HG02588 (cell line): Measurements from ENCODE around the gene LRIG3.
"Not testable (repeated sequence)": the region's sequence is repeated elsewhere in the genome, so short reads cannot be mapped to it uniquely, and the experiment has no call there.

ENCODE experiments used
- ATAC-seq: cut with Tn5 transposase; IDR thresholded peaks from one replicate; pipeline ENCODE4 v1.9.1; 2021; ENCODE audit warnings: mild to moderate bottlenecking, moderate library complexity; ENCODE audit not compliant: unreplicated experiment

Gene LRIG3

DNA sequence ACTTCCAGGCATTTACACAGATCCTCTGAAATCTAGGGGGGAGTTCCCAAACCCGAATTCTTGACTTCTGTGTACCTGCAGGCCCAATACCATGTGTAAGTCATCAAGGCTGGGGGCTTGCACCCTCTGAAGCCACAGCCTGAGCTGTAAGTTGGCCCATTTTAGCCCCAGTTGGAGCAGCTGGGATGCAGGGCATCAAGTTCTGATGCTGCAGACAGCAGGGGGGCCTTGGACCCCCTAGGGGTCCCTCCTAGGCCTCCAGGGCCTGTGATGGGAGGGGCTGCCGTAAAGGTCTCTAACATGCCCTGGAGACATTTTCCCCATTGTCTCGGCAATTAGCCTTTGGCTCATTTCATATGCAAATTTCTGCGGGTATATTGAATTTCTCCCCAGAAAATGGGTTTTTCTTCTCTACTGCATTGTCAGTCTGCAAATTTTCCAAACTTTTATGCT is 59.5 kb downstream of the LRIG3 start:
- no peak for ATAC-seq

DNA sequence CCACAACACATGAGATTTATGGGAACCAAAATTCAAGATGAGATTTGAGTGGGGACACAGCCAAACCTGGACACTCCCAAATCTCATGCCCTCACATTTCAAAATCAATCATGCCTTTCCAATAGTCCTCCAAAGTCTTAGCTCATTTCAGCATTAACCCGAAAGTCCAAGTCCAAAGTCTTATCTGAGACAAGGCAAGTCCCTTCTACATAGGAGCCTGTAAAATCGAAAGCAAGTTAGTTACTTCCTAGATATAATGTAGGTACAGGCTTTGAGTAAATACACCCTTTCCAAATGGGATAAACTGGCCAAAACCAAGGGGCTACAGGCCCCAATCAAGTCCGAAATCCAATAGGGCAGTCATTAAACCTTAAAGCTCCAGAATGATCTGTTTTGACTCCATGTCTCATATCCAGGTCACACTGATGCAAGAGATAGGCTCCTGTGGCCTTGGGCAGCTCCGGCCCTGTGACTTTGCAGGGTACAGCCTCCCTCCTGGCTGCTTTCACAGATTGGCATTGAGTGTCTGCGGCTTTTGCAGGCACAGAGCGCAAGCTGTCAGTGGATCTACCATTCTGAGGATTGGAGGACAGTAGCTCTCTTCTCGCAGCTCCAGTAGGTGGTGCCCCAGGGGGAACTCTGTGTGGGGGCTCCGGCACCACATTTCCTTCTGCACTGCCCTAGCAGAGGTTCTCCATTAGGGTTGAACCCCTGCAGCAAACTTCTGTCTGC is 60.1 kb downstream of the LRIG3 start:
- no peak for ATAC-seq

DNA sequence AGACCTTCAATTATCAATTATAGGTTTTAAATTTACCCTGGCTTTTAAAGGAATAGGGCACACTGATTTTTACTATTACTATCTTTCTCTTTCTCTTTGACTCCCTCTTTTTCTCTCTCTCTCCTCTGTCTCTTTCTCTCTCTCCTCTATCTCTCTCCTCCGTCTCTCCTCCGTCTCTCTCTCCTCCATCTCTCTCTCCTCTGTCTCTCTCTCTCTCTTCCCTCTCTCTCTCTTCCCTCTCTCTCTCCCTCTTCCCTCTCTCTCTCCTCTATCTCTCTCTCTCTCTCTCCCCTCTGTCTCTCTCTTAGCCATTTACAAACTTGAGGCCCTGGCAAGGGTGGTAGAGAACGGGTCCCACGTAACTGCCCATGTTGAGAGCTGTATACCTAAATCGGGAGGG is 62.3 kb downstream of the LRIG3 start:
- ATAC-seq = no peak

DNA sequence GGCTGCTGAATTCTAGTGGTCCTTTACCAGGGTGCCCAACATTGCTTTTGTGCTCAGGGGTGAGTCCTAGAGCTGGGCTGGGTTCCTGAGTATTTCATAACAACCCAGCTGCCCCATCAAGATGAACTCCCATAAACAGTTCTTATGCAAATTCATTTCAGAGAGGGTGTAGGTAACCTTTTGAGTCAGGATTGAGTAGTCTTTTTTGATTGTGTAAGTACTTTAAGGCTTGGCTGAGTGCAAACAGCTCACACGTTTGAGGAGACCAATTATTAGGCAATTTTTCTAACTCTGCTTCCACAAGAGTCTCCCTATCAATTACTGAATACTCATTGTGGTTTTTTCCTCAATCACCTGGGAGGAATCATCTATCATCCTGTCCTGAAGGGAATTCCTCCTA is 63.1 kb downstream of the LRIG3 start:
- ATAC-seq = not testable (repeated sequence)

DNA sequence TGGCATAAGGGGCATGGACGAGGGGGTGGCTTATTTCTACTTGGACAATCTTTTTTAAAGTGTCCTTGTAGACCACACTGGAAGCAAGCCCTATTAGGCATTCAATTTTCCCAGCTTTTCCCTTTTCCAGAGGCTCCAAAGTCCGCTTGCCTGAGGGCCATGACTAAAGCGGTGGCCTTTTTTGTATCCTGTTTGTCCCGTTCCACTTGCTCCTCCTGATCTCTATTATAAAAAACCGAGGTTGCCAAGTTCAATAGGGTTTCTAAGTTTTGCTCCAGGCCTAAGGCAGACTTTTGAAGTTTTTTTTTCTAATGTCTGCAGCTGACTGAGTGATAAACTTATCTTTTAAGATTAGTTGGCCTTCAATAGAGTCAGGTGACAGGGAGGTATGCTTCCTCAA is 64.7 kb downstream of the LRIG3 start:
- ATAC-seq = not testable (repeated sequence)

DNA sequence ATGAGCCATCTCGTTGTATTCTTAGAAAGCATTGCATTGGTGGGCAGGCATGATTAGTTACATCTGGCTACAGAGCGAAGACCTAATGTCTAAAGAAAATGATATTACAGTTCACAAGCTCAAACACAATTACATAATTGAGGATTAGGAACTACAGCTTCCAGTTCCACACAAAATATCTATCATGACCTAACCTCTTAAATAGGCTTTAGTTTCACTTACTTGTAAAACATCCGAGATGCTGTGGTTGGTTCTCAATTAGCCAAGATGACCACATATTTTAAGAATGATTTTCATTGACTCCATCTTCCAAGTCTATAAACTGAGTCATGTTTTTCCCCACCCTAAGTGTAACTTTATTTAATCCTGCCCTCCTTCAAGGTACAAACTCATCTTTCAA is 69.5 kb downstream of the LRIG3 start:
- no peak for ATAC-seq

DNA sequence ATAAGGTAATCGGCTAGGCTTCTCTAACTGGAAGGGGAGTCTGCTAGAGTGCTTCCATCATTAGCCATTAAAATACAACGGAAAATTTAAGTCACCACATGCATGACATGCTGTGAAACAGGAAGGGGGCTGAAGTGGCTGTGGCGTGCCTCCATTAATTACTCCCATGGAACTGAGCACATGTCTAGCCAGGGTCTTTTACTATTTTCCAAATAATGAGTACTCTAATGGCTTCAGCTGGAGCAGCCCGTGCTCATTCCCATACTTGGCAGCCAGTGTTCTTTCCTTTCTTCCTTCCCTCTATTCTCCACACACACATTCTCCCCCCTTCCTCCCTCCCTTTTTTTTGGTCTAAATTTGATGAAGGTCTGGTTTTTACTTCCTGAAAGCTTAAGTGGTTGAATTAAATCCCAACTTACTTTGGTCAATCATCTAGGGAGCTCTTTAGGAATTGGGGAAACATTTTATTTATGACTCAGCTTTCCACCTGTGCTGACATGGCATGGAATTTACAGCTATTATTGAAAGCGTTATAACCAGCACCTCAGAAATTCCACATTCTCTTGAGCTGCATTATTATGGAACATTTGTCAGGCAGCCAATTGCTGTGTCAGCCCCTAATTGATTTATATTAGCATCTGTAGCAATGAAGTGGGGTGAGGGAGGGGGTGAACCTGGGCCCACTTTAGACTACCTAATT is 72.3 kb downstream of the LRIG3 start:
- ATAC-seq = no peak

DNA sequence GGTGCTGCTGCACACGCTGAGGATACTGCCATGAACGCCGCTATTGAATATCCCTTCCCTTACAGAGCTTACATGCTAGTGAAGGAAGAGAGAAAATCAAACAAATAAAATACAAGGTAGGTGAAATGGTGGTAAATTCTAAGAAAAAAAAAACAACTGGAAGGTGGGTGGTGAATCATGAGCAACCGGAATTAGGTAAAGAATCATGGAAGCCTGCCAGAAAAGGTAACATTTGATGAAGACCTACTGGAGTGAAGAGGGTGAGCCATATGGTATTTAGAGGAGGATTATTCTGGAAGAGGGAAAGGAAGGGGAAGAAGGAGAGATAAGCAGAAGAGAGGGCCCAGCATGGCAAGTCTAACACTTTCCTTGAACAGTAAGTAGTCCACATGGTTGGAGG is 76.1 kb downstream of the LRIG3 start:
- ATAC-seq = no peak

DNA sequence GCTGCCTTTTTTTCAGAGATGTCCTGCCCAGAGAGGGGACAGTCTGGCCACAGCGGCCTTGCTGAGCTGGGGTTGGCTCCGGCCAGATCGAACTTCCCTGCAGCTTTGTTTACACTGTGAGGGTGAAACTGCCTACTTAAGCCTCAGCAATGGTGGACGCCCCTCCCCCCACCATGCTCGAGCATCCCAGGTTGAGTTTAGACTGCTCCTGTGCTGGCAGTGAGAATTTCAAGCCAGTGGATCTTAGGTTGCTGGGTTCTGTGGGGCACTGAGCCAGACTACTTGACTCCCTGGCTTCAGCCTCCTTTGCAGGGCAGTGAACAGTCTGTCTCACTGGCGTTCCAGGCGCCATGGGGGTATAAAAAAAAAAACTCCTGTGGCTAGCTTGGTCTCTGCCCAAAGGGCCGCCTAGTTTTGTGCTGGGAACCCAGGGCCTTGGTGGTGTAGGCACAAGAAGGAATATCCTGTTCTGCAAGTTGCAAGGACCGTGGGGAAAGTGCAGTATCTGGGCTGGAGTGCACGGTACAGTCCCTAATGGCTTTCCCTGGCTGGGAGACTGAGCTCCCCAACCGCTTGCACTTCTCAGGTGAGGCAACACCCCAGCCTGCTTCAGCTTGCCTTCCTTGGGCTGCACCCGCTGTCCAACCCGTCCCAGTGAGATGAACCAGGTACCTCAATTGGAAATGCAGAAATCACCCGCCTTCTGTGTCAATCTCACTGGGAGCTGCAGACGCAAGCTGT is 79.1 kb downstream of the LRIG3 start:
- no peak for ATAC-seq

DNA sequence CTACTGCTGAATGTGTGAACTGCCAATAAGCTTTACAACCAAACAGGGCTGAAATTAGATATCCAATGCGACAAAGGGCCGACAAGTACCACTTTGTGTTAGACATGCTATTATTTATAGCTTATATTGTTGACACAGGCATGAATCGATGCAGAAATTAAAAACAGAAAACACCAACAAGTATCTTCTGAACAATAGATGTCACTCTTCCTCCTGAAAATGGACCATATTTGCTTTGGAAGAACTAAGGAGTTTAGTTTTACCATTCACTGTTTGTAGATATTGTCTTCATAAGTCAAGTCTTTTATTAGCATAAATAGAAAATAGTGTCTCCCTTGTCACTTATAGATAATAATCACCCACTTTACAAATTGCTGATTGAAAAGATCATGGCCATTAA is 86.5 kb downstream of the LRIG3 start:
- ATAC-seq = no peak

DNA sequence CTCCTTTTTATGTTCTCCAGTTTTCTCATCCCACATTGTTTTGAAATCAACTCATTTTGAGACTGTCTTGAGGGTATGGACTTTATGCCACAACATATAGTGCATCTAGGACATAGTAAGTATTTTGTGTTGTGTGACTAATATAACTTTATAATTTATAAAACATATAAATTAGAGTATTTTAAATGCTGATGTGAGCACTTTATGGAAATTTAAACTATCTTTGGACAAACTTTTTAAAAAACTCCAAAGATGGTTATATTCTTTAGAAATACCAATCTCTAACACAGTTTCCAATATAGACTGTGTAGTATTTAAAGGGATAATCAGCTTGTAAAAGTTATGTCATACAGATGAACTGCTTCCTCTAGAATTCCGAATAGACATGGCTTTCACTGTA is 87.4 kb downstream of the LRIG3 start:
- ATAC-seq = no peak
